ENCODE data around the gene MYO5C. TPM values are rescaled to one million over a fixed set of nuclear protein-coding genes. Genes with fewer than 3 reads are reported as not detected.
A peak's percentile ranks its signal among the peaks of the same experiment; 100 is the strongest.

The MYO5C gene
- total and polyA plus RNA-seq, 2 of the 13 experiments (the other 11 are each of a cell fraction or from before 2014, with no cell fraction given), result 15.7 to 23.7 TPM

- DNase-seq (ENCODE audit: low spot score), result peak; percentile 35
- Histone ChIP-seq H2AFZ (ENCODE audit: low read length) (no peak overlapping the region), H3K79me2 (ENCODE audit: insufficient read depth, low read length) (no peaks in the 10 kb centered on the region), H3K4me1 (ENCODE audit: insufficient read depth, low read length) (peaks cover 8% of the 10 kb centered on the region; the same call in 1 of the 2 replicates), H4K20me1 (ENCODE audit: insufficient read depth, low read length) (no peaks in the 10 kb centered on the region), H3K36me3 (replicated peaks in 1 of 2; ENCODE audit: control insufficient read depth in 1 of 2, insufficient read depth in 2 of 2, low read length in 2 of 2) (peaks cover 18 to 60% of the 10 kb centered on the region in 2 experiments), H3K9me3 (ENCODE audit: low read length) (no peaks in the 10 kb centered on the region), H3K4me3 (replicated peaks in 1 of 3; ENCODE audit: insufficient read depth in 1 of 3, low read depth in 2 of 3, low read length in 3 of 3) (no peak overlapping the region), H3K9ac (ENCODE audit: insufficient read depth, low read depth, low read length) (no peak overlapping the region), H3K4me2 (ENCODE audit: low read depth, low read length) (no peak overlapping the region), H3K27ac (ENCODE audit: extremely low read length, insufficient read depth, low read length) (no peak overlapping the region), H3K27me3 (ENCODE audit: control insufficient read depth in 1 of 2, insufficient read depth in 2 of 2, low read length in 2 of 2) (no peaks in the 10 kb centered on the region)
- intact Hi-C loops (cut with micrococcal nuclease; ENCODE audit: unreplicated experiment) (no loop called here), in situ Hi-C loops (cut with HindIII; ENCODE audit: extremely low pct_ligation_motif_present, low pct_unique_long_range_greater_than_20kb) (loop anchor here (5.0 kb wide), 1 partner anchor 480 kb away; no protein-coding TSS in a partner anchor)
- WGBS (ENCODE audit: low lambda C conversion rate), result 80% methylated on average over 4 of the region's 4 CpGs
- ChIA-PET POLR2A (no interaction called here), CTCF (ENCODE audit: low intra/inter-chr PET ratio, low total read pairs) (no interaction called here)
- ATAC-seq, result no peak
- no peak for FAIRE-seq
- no peak for TF ChIP-seq PREB (CRISPR knock-in tag; IDR thresholded peaks at IDR 0.05)
- no peak for TF ChIP-seq ZNF772 (CRISPR knock-in tag; IDR thresholded peaks at IDR 0.05)
- TF ChIP-seq, protein P1, sequence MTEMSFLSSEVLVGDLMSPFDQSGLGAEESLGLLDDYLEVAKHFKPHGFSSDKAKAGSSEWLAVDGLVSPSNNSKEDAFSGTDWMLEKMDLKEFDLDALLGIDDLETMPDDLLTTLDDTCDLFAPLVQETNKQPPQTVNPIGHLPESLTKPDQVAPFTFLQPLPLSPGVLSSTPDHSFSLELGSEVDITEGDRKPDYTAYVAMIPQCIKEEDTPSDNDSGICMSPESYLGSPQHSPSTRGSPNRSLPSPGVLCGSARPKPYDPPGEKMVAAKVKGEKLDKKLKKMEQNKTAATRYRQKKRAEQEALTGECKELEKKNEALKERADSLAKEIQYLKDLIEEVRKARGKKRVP (CRISPR knock-in tag; IDR thresholded peaks at IDR 0.05), result no peak
- TF ChIP-seq FOSL2 (CRISPR knock-in tag; IDR thresholded peaks at IDR 0.05), result peak; percentile 51
- no peak for TF ChIP-seq CBX1 (IDR thresholded peaks at IDR 0.05; ENCODE audit: low read depth)
- no peak for TF ChIP-seq RAD21 (CRISPR knock-in tag; IDR thresholded peaks at IDR 0.05)
- TF ChIP-seq EP300 (IDR thresholded peaks at IDR 0.05; ENCODE audit: low read depth in 2 of 2, low read length in 2 of 2), result peak in 1 of 2 experiments; percentile 14; a peak in 1 of 4 replicates
- TF ChIP-seq EP300 (CRISPR knock-in tag; IDR thresholded peaks at IDR 0.05; ENCODE audit: borderline replicate concordance), result no peak
- no peak for TF ChIP-seq HOXA3 (CRISPR knock-in tag; IDR thresholded peaks at IDR 0.05)
- BruUV-seq (replicated peaks), result no TSS peak
Measured at GRCh38 chr15:52252781-52253180, 42.8 kb downstream of the MYO5C start.
